Hepatocyte (in vitro differentiated cells): ENCODE measurements around the gene PCNT. TPM values are rescaled to one million over a fixed set of nuclear protein-coding genes. Genes with fewer than 3 reads are reported as not detected.

Experiments used
- DNase-seq: peaks from one replicate; pipeline ENCODE4 v3.0.0-alpha.2; 2016; ENCODE audit warnings: low spot score
- H2AFZ ChIP-seq: fragments of 200-600 bp; sonication (generic); 2 replicates; pipeline ENCODE4 v1.6.0; 2016; ENCODE audit warnings: antibody characterized with exemption, mild to moderate bottlenecking
- H3K27ac ChIP-seq: fragments of 200-600 bp; sonication (generic); 2 replicates; pipeline ENCODE4 v1.5.1; 2016; ENCODE audit warnings: mild to moderate bottlenecking
- H3K27me3 ChIP-seq: fragments of 200-600 bp; sonication (generic); 2 replicates; pipeline ENCODE4 v1.6.1; 2016
- H3K36me3 ChIP-seq: fragments of 200-600 bp; sonication (generic); replicated peaks from 2 replicates; pipeline ENCODE4 v1.5.1; 2016; ENCODE audit warnings: low read depth; ENCODE audit not compliant: insufficient read depth
- H3K4me1 ChIP-seq: fragments of 200-600 bp; sonication (generic); 2 replicates; pipeline ENCODE4 v1.5.1; 2016; ENCODE audit warnings: mild to moderate bottlenecking, moderate library complexity; ENCODE audit not compliant: insufficient read depth
- H3K4me2 ChIP-seq: fragments of 200-600 bp; sonication (generic); 2 replicates; pipeline ENCODE4 v1.6.0; 2016
- H3K4me3 ChIP-seq: fragments of 200-600 bp; sonication (generic); 2 replicates; pipeline ENCODE4 v1.5.1; 2016; ENCODE audit warnings: mild to moderate bottlenecking
- H3K79me2 ChIP-seq: fragments of 200-600 bp; sonication (generic); 2 replicates; pipeline ENCODE4 v1.6.0; 2017; ENCODE audit warnings: mild to moderate bottlenecking
- H3K9me2 ChIP-seq: fragments of 200-600 bp; sonication (generic); replicated peaks from 2 replicates; pipeline ENCODE4 v1.6.0; 2017; ENCODE audit warnings: mild to moderate bottlenecking; ENCODE audit not compliant: insufficient read depth
- H3K9me3 ChIP-seq: fragments of 200-600 bp; sonication (generic); 2 replicates; pipeline ENCODE4 v1.5.1; 2016; ENCODE audit warnings: low read depth, mild to moderate bottlenecking
- H4K20me1 ChIP-seq: fragments of 200-600 bp; sonication (generic); 2 replicates; pipeline ENCODE4 v1.6.0; 2016; ENCODE audit warnings: mild to moderate bottlenecking; ENCODE audit not compliant: insufficient read depth, poor library complexity, severe bottlenecking
- EZH2 ChIP-seq: fragments of 200-600 bp; sonication (generic); IDR thresholded peaks from 2 replicates; pipeline ENCODE4 v1.6.1; 2016; ENCODE audit warnings: antibody characterized with exemption, mild to moderate bottlenecking, borderline replicate concordance
- EZH2phosphoT487 ChIP-seq: fragments of 200-600 bp; sonication (generic); IDR thresholded peaks from one replicate; pipeline ENCODE4 v1.6.1; 2018; ENCODE audit warnings: antibody characterized with exemption, mild to moderate bottlenecking, low read depth, moderate library complexity; ENCODE audit not compliant: unreplicated experiment, severe bottlenecking
- WGBS: methylation state at CpG from one replicate; pipeline ENCODE4 v1.1.6; 2016; ENCODE audit warnings: low lambda C conversion rate; ENCODE audit errors: missing lambda C conversion rate; 5-methylcytosine and 5-hydroxymethylcytosine counted together
- polyA plus RNA-seq: library from polyadenylated mRNA; unstranded; fragments of >200 nt; fragmentation: Nextera tagmentation; extraction: Ambion mirVana; gene quantifications from 2 replicates; pipeline ENCODE4 v1.2.1, GENCODE V29; 2016
- total RNA-seq: library from RNA; depleted of rRNA; stranded (reverse); fragments of >200 nt; gene quantifications from 2 replicates; pipeline ENCODE4 v1.2.3, GENCODE V29; 2014
- TF ChIP-seq, protein P1 (sequence below): fragments of 200-600 bp; sonication (generic); IDR thresholded peaks from 2 replicates; pipeline ENCODE4 v1.5.1; 2016; ENCODE audit warnings: antibody characterized with exemption, mild to moderate bottlenecking; ENCODE audit not compliant: poor library complexity

The PCNT gene
- total and polyA plus RNA-seq, 2 experiments from 2014 or later: 11.5 to 14.3 TPM

DNA sequence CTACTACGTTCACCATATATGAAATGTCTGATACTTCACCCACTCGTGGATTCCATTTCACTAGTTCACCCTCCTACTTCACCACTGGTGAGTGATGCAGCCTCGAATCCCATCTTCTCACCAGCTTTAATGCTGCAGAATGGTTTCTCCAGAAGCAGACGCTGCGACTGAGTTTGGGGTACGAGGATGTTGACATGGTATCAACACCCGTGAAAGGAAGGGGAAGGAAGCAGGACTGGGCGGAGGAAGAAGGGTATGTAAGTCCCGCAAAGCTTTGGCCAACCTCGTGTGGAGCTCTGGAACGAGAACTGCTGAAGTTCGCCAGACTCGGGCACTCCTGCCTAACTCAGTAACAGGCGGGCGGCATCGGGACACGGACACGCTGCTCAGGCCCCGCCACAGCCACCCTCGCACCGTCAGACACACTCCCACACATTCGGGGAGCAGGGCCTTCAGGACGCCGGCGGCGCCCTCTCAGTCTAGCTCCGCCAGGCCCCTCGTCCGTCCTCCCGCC lies 133.9 kb downstream of the PCNT start:
- peak; percentile 57 for DNase-seq
- Histone ChIP-seq H2AFZ (peak overlapping the region; percentile 84), H3K27me3 (no peaks in the 10 kb centered on the region), H3K4me2 (peak overlapping the region; percentile 88), H3K36me3 (no peaks in the 10 kb centered on the region), H3K9me3 (no peaks in the 10 kb centered on the region), H4K20me1 (no peaks in the 10 kb centered on the region), H3K4me3 (peak overlapping the region; percentile 57), H3K27ac (peak overlapping the region; percentile 82), H3K4me1 (peaks cover 9% of the 10 kb centered on the region), H3K9me2 (no peaks in the 10 kb centered on the region), H3K79me2 (peaks cover 69% of the 10 kb centered on the region)
- WGBS: 6% methylated on average over 20 of the region's 30 CpGs
- TF ChIP-seq, protein P1, sequence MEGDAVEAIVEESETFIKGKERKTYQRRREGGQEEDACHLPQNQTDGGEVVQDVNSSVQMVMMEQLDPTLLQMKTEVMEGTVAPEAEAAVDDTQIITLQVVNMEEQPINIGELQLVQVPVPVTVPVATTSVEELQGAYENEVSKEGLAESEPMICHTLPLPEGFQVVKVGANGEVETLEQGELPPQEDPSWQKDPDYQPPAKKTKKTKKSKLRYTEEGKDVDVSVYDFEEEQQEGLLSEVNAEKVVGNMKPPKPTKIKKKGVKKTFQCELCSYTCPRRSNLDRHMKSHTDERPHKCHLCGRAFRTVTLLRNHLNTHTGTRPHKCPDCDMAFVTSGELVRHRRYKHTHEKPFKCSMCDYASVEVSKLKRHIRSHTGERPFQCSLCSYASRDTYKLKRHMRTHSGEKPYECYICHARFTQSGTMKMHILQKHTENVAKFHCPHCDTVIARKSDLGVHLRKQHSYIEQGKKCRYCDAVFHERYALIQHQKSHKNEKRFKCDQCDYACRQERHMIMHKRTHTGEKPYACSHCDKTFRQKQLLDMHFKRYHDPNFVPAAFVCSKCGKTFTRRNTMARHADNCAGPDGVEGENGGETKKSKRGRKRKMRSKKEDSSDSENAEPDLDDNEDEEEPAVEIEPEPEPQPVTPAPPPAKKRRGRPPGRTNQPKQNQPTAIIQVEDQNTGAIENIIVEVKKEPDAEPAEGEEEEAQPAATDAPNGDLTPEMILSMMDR: no peak
- TF ChIP-seq EZH2phosphoT487: no peak
- TF ChIP-seq EZH2: no peak

DNA sequence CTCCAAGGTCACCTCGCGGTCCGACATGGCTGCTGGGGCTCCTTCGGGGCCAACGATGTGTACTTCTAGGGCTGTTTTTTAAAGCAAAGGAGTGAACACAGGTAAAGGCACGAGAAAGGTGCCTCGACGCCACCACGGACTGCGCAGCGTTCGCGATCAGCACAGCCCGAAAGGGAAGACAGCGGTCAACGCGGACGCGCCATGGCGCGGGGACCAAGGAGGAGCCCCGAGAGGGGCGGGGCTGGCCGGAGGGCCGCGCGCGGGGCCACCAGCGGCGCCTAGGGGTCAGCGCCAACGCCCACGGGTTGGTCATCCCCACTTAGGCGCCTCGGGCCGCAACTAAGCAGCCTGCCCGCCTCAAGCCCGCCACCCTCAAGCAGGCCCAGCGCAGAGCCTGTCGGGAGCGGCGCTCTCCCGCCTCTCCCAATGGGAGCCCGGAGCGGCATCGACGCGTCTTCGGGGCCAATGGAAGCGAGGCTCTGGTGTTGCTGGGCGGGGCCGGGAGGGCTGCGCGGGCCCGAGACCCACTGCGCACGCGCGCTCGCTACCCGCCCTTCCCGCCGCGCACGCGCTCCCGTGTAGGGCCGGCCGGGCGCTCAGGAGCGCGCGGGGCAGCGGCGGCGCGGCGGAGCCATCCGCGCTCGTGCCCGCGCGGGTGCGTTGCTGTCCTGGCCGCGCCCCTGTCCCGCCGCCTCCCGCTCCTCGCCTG lies 134.5 kb downstream of the PCNT start, which contains the start of gene DIP2A:
Gene DIP2A (plus strand): TSS at position 577 of the 709 bp plus-strand sequence. CDS start 241 bp downstream, outside the sequence.
- Histone ChIP-seq H3K36me3 (no peaks in the 10 kb centered on the region), H3K9me2 (no peaks in the 10 kb centered on the region), H3K27me3 (no peaks in the 10 kb centered on the region), H3K4me1 (peaks cover 9% of the 10 kb centered on the region), H3K9me3 (no peaks in the 10 kb centered on the region), H2AFZ (peak within 1 kb of the TSS; percentile 93), H4K20me1 (no peaks in the 10 kb centered on the region), H3K79me2 (peaks cover 75% of the 10 kb centered on the region), H3K4me3 (peak within 1 kb of the TSS; percentile 93), H3K4me2 (peak within 1 kb of the TSS; percentile 98), H3K27ac (peak within 1 kb of the TSS; percentile 83)
- TF ChIP-seq EZH2 (no peak), EZH2phosphoT487 (no peak)
- TF ChIP-seq, protein P1: no peak
- DNase-seq: peak; percentile 99
- WGBS: 1% methylated on average over 46 of the region's 91 CpGs

DNA sequence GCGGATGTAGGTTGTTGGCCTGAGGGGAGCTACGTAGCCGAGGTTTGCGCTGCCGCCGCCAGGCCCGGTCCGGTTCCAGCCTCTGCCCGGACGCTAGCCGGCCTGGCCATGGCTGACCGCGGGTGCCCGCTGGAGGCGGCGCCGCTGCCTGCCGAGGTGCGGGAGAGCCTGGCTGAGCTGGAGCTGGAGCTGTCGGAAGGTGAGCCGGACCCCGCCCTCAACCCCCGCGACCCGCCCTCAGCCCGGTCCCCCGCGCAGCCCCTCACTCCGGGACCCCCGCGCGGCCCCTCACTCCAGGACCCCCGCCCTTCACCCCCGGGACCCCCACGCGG lies 135.0 kb downstream of the PCNT start:
- peak overlapping the region; percentile 93 for H2AFZ ChIP-seq
- H3K4me2 ChIP-seq: peak overlapping the region; percentile 98
- no peaks in the 10 kb centered on the region for H3K27me3 ChIP-seq
- H3K4me1 ChIP-seq: peaks cover 9% of the 10 kb centered on the region
- TF ChIP-seq EZH2phosphoT487: no peak
- TF ChIP-seq, protein P1: no peak
- no peak for TF ChIP-seq EZH2
- peak overlapping the region; percentile 93 for H3K4me3 ChIP-seq
- no peaks in the 10 kb centered on the region for H3K9me2 ChIP-seq
- DNase-seq: no peak
- H3K79me2 ChIP-seq: peaks cover 73% of the 10 kb centered on the region
- no peaks in the 10 kb centered on the region for H3K9me3 ChIP-seq
- 2% methylated on average over 17 of the region's 36 CpGs for WGBS
- no peaks in the 10 kb centered on the region for H4K20me1 ChIP-seq
- H3K27ac ChIP-seq: peak overlapping the region; percentile 83
- H3K36me3 ChIP-seq: no peaks in the 10 kb centered on the region
